PC-9 (cell line): Measurements from ENCODE around the gene CPHXL. TPM values are rescaled to one million over a fixed set of nuclear protein-coding genes. Genes with fewer than 3 reads are reported as not detected.

Source experiments
- BruUV-seq: library from RNA; stranded (reverse); fragments of 400-500 nt; replicated peaks from 2 replicates; lab custom pipeline; 2021; lab: Mats Ljungman, UMichigan
- CTCF ChIA-PET: fragments of 300-600 bp; sonication (Branson Sonifier 250); formaldehyde crosslinking; loops from one replicate; lab custom pipeline; 2022; ENCODE audit warnings: antibody characterized with exemption; lab: Charles Lee
- POLR2A ChIA-PET: fragments of 300-600 bp; sonication (Branson Sonifier 250); formaldehyde crosslinking; loops from one replicate; lab custom pipeline; 2022; ENCODE audit warnings: antibody characterized with exemption; ENCODE audit not compliant: unreplicated experiment; lab: Charles Lee
- DNase-seq, 2 experiments: peaks; one replicate each; pipeline versions ENCODE4 v3.0.0 to v3.0.0-alpha.2; 2015 to 2022; ENCODE audit warnings: mixed read lengths in 1 of 2
- H2AFZ ChIP-seq: fragments of 200-600 bp; sonication (generic); 2 replicates; pipeline ENCODE4 v1.8.1; 2017; ENCODE audit warnings: antibody characterized with exemption
- H3F3A ChIP-seq: fragments of 200-600 bp; sonication (generic); 2 replicates; pipeline ENCODE4 v1.8.1; 2017; ENCODE audit warnings: antibody characterized with exemption, mild to moderate bottlenecking, low read depth; ENCODE audit not compliant: insufficient read depth
- H3K27ac ChIP-seq: fragments of 200-600 bp; sonication (generic); 2 replicates; pipeline ENCODE4 v1.6.1; 2016; ENCODE audit warnings: mixed run types
- H3K27me3 ChIP-seq: fragments of 200-600 bp; sonication (generic); 2 replicates; pipeline ENCODE4 v1.6.1; 2016; ENCODE audit warnings: low read depth, mixed run types; ENCODE audit not compliant: insufficient read depth
- H3K36me3 ChIP-seq: fragments of 200-600 bp; sonication (generic); 2 replicates; pipeline ENCODE4 v1.6.1; 2016; ENCODE audit warnings: low read depth, mixed run types
- H3K4me1 ChIP-seq: fragments of 200-600 bp; sonication (generic); replicated peaks from 2 replicates; pipeline ENCODE4 v1.6.1; 2016; ENCODE audit warnings: mixed run types; ENCODE audit not compliant: insufficient read depth
- H3K4me2 ChIP-seq: fragments of 200-600 bp; sonication (generic); 2 replicates; pipeline ENCODE4 v1.6.1; 2017; ENCODE audit warnings: mixed run types
- H3K4me3 ChIP-seq: fragments of 200-600 bp; sonication (generic); 2 replicates; pipeline ENCODE4 v1.6.1; 2016; ENCODE audit warnings: mixed run types
- H3K79me2 ChIP-seq: fragments of 200-600 bp; sonication (generic); 2 replicates; pipeline ENCODE4 v1.6.1; 2017; ENCODE audit warnings: low read depth, mixed run types
- H3K9me2 ChIP-seq: fragments of 200-600 bp; sonication (generic); 2 replicates; pipeline ENCODE4 v1.8.1; 2017; ENCODE audit warnings: mild to moderate bottlenecking; ENCODE audit not compliant: insufficient read depth
- H3K9me3 ChIP-seq: fragments of 200-600 bp; sonication (generic); 2 replicates; pipeline ENCODE4 v1.8.1; 2016; ENCODE audit warnings: low read depth; ENCODE audit not compliant: insufficient read depth
- H4K20me1 ChIP-seq: fragments of 200-600 bp; sonication (generic); 2 replicates; pipeline ENCODE4 v1.8.1; 2017; ENCODE audit not compliant: insufficient read depth
- CTCF ChIP-seq: fragments of 200-600 bp; sonication (generic); conservative IDR thresholded peaks from 2 replicates; pipeline ENCODE4 v1.6.1; 2017; ENCODE audit warnings: mixed run types, antibody characterized with exemption, mild to moderate bottlenecking, moderate library complexity
- EZH2 ChIP-seq: fragments of 200-600 bp; sonication (generic); IDR thresholded peaks from 2 replicates; pipeline ENCODE4 v1.8.0; 2017; ENCODE audit warnings: antibody characterized with exemption, low read depth
- intact Hi-C: fragments of 100-400 bp; cut with micrococcal nuclease; formaldehyde crosslinking; loops from one replicate; pipeline ENCODE4 v1.10.0; 2022; ENCODE audit not compliant: unreplicated experiment
- total RNA-seq: library from RNA; stranded (reverse); gene quantifications from 2 replicates; pipeline ENCODE4 v1.2.3, GENCODE V29; 2021

Gene CPHXL
- total RNA-seq, 1 experiment from 2014 or later: not detected

GRCh38 chr16:75745823-75746222, 19.5 kb upstream of the CPHXL start:
- Histone ChIP-seq H3K4me2 (no peak overlapping the region), H3K36me3 (no peaks in the 10 kb centered on the region), H2AFZ (no peak overlapping the region), H3K27me3 (0 out of 2 replicates have a peak, but pooled peaks cover 7% of the 10 kb centered on the region), H3K79me2 (no peaks in the 10 kb centered on the region), H3K4me1 (no peaks in the 10 kb centered on the region), H3K4me3 (no peak overlapping the region), H3K27ac (no peak overlapping the region), H3K9me3 (peaks cover 4% of the 10 kb centered on the region; the same call in 1 of the 2 replicates), H4K20me1 (no peaks in the 10 kb centered on the region), H3K9me2 (no peaks in the 10 kb centered on the region), H3F3A (no peaks in the 10 kb centered on the region)
- intact Hi-C loops: no loop called here
- BruUV-seq: no TSS peak
- ChIA-PET CTCF (no interaction called here), POLR2A (no interaction called here)
- no peak for DNase-seq
- TF ChIP-seq CTCF (no peak), EZH2 (no peak)

- no peaks in the 10 kb centered on the region for H3K4me1 ChIP-seq
- H3K4me2 ChIP-seq: no peak overlapping the region
- 0 out of 2 replicates have a peak, but pooled peaks cover 7% of the 10 kb centered on the region for H3K27me3 ChIP-seq
- no peaks in the 10 kb centered on the region for H3F3A ChIP-seq
- H3K27ac ChIP-seq: no peak overlapping the region
- H3K36me3 ChIP-seq: no peaks in the 10 kb centered on the region
- no peaks in the 10 kb centered on the region for H4K20me1 ChIP-seq
- H2AFZ ChIP-seq: no peak overlapping the region
- CTCF ChIA-PET: no interaction called here
- H3K9me2 ChIP-seq: no peaks in the 10 kb centered on the region
- TF ChIP-seq EZH2 (no peak), CTCF (no peak)
- DNase-seq: no peak
- intact Hi-C loops: no loop called here
- POLR2A ChIA-PET: no interaction called here
- peaks cover 4% of the 10 kb centered on the region; the same call in 1 of the 2 replicates for H3K9me3 ChIP-seq
- no peaks in the 10 kb centered on the region for H3K79me2 ChIP-seq
- no TSS peak for BruUV-seq
- H3K4me3 ChIP-seq: no peak overlapping the region
Observed at GRCh38 chr16:75745242-75745641, 19.0 kb upstream of the CPHXL start.

- no peak for DNase-seq
- no peaks in the 10 kb centered on the region for H3K4me1 ChIP-seq
- H3K27ac ChIP-seq: no peak overlapping the region
- H2AFZ ChIP-seq: no peak overlapping the region
- no peaks in the 10 kb centered on the region for H4K20me1 ChIP-seq
- 0 out of 2 replicates have a peak, but pooled peaks cover 3% of the 10 kb centered on the region for H3K27me3 ChIP-seq
- no peaks in the 10 kb centered on the region for H3K79me2 ChIP-seq
- BruUV-seq: no TSS peak
- no peaks in the 10 kb centered on the region for H3F3A ChIP-seq
- H3K36me3 ChIP-seq: no peaks in the 10 kb centered on the region
- no peak overlapping the region for H3K4me3 ChIP-seq
- CTCF ChIA-PET: no interaction called here
- POLR2A ChIA-PET: no interaction called here
- intact Hi-C loops: no loop called here
- H3K9me3 ChIP-seq: peaks cover 4% of the 10 kb centered on the region; the same call in 1 of the 2 replicates
- no peak overlapping the region for H3K4me2 ChIP-seq
- no peak for TF ChIP-seq CTCF
- no peak for TF ChIP-seq EZH2
- no peaks in the 10 kb centered on the region for H3K9me2 ChIP-seq
Observed at GRCh38 chr16:75742424-75743047, 16.2 kb upstream of the CPHXL start.
